ENCODE results near the gene PARD3.

DNA sequence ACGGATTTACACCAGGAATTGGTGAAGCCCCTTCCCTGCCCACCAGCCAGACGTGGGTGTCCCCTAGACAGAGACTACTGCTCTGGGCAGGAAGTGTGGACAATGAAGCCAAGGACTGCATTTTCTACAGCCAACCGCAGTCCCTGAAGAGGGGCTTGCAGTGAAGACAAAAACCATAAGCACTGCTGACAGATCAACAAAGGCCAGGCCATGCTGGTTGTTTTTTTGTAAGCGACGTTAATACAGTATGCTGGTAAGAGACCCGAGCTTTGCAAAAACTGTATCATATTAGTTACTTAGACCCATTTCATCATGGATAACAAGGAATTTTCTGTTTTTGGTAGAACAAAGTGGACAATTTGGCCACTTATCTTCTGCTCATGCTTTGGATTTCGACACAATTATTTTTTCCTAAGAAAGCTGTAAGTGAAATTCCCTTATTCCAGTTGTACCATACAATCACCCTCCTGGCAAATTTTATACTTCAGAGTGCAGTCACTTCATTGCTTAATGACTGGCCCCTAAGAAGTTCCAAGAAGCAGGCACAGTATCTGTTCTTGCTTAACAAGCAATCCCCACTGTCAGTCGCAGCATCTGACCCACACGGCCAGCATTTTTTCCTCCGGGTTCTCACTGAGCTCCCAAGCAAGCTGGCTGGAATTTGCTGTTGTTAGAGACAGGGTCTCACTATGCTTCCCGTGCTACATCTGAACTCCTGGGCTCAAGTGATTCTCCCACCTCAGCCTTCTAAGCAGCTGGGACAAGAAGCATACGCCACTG, 163.5 kb downstream of the PARD3 start:
- TF ChIP-seq LEF1 (IDR thresholded peaks at IDR 0.05; ENCODE audit: borderline replicate concordance) (no peak), ZNF384 (IDR thresholded peaks at IDR 0.05) (no peak), SP1 (IDR thresholded peaks at IDR 0.05) (no peak), TARDBP (IDR thresholded peaks at IDR 0.05) (no peak), SUZ12 (IDR thresholded peaks at IDR 0.05) (no peak), BHLHE40 (IDR thresholded peaks at IDR 0.05; ENCODE audit: borderline replicate concordance) (no peak), ARNT (IDR thresholded peaks at IDR 0.05) (no peak), ELF4 (IDR thresholded peaks at IDR 0.05) (no peak), FOXK2 (IDR thresholded peaks at IDR 0.05) (no peak)
- TF ChIP-seq, protein P1, sequence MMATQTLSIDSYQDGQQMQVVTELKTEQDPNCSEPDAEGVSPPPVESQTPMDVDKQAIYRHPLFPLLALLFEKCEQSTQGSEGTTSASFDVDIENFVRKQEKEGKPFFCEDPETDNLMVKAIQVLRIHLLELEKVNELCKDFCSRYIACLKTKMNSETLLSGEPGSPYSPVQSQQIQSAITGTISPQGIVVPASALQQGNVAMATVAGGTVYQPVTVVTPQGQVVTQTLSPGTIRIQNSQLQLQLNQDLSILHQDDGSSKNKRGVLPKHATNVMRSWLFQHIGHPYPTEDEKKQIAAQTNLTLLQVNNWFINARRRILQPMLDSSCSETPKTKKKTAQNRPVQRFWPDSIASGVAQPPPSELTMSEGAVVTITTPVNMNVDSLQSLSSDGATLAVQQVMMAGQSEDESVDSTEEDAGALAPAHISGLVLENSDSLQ (IDR thresholded peaks at IDR 0.05) = no peak
